Stimulated activated naive CD8-positive, alpha-beta T cell treated with anti-CD3 and anti-CD28 coated beads, Interleukin-15, amount 100 ng/mL, for 72 hours (primary cell): ENCODE measurements around the gene FCRLA.
"Not testable (repeated sequence)": the region's sequence is repeated elsewhere in the genome, so short reads cannot be mapped to it uniquely, and the experiment has no call there.

ENCODE experiments used
- ATAC-seq: fragments of 150-1000 bp; cut with Tn5 transposase; 2 replicates; pipeline ENCODE4 v1.10.0; 2021; ENCODE audit warnings: mild to moderate bottlenecking, moderate library complexity
- DNase-seq, 2 donors: peaks; one replicate each; pipeline ENCODE4 v3.0.0; 2021 to 2022
- H3K27ac Mint-ChIP-seq, 2 donors: one replicate each; pipeline ENCODE4 v1.8.0; 2022; ENCODE audit warnings: mild to moderate bottlenecking in 2 of 2, mixed read lengths in 2 of 2, moderate library complexity in 2 of 2
- H3K27me3 Mint-ChIP-seq: one replicate; pipeline ENCODE4 v1.8.0; 2022; ENCODE audit warnings: mixed read lengths
- H3K4me1 Mint-ChIP-seq: one replicate; pipeline ENCODE4 v1.8.0; 2022; ENCODE audit warnings: mild to moderate bottlenecking, mixed read lengths
- H3K4me3 Mint-ChIP-seq, 2 donors: one replicate each; pipeline ENCODE4 v1.8.0; 2022; ENCODE audit warnings: mild to moderate bottlenecking in 2 of 2, mixed read lengths in 2 of 2, moderate library complexity in 1 of 2
- H3K9me3 Mint-ChIP-seq, 2 donors: one replicate each; pipeline ENCODE4 v1.8.0; 2022; ENCODE audit warnings: mixed read lengths in 2 of 2

FCRLA gene

GRCh38 chr1:161688946-161689345, 18.1 kb upstream of the FCRLA start:
- H3K27me3 Mint-ChIP-seq = peaks cover 37% of the 10 kb centered on the region
- H3K4me1 Mint-ChIP-seq = no peaks in the 10 kb centered on the region
- no peak overlapping the region for H3K27ac Mint-ChIP-seq
- ATAC-seq (no peak), DNase-seq (no peak)
- no peaks in the 10 kb centered on the region for H3K9me3 Mint-ChIP-seq
- H3K4me3 Mint-ChIP-seq = no peak overlapping the region

GRCh38 chr1:161691846-161692245, 15.2 kb upstream of the FCRLA start:
- Mint-ChIP-seq H3K4me3 (no peak overlapping the region), H3K4me1 (no peaks in the 10 kb centered on the region), H3K27ac (no peak overlapping the region), H3K27me3 (peaks cover 53% of the 10 kb centered on the region), H3K9me3 (peaks cover 6 to 11% of the 10 kb centered on the region in 2 donors)
- DNase-seq = no peak
- no peak for ATAC-seq

- H3K4me3 Mint-ChIP-seq, H3K4me1 Mint-ChIP-seq: not testable (repeated sequence)
Observed at GRCh38 chr1:161693020-161693712, 13.9 kb upstream of the FCRLA start.

DNA sequence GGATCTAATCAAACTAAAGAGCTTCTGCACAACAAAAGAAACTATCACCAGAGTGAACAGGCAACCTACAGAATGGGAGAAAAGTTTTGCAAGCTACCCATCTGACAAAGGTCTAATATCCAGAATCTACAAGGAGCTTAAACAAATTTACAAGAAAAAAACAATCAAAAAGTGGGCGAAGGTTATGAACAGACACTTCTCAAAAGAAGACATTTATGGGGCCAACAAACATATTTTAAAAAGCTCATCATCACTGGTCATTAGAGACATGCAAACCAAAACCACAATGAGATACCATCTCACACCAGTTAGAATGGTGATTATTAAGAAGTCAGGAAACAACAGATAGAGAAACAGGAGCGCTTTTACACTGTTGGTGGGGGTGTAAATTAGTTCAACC, 8.7 kb upstream of the FCRLA start:
- Mint-ChIP-seq H3K9me3 (peaks cover 6 to 11% of the 10 kb centered on the region in 2 donors), H3K27me3 (peaks cover 43% of the 10 kb centered on the region)
- not testable (repeated sequence) for ATAC-seq, H3K27ac Mint-ChIP-seq, H3K4me3 Mint-ChIP-seq, DNase-seq, H3K4me1 Mint-ChIP-seq

More at GRCh38 chr1:161693020-161693712, 13.9 kb upstream of the FCRLA start:
- Mint-ChIP-seq H3K27me3 (peaks cover 57% of the 10 kb centered on the region), H3K9me3 (peaks cover 6 to 11% of the 10 kb centered on the region in 2 donors)
- ATAC-seq, DNase-seq, H3K27ac Mint-ChIP-seq: not testable (repeated sequence)

DNA sequence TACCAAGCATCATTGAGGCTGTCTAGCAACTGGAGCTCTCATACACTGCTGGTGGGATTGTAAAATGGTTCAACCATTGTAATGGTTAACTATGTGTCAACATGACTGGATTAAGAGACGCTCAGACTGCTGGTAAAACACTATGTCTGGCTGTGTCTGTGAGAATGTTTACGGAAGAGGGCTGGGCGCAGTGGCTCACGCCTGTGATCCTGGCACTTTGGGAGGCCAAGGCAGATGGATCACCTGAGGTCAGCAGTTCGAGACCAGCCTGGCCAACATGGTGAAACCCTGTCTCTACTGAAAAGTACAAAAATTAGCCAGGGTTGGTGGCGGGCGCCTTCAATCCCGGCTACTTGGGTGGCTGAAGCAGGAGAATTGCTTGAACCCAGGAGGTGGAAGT, 4.8 kb upstream of the FCRLA start:
- DNase-seq (no peak), ATAC-seq (no peak)
- H3K27ac Mint-ChIP-seq = no peak overlapping the region
- no peaks in the 10 kb centered on the region for H3K4me1 Mint-ChIP-seq
- H3K27me3 Mint-ChIP-seq = peaks cover 15% of the 10 kb centered on the region
- no peak overlapping the region for H3K4me3 Mint-ChIP-seq
- H3K9me3 Mint-ChIP-seq = no peaks in the 10 kb centered on the region

DNA sequence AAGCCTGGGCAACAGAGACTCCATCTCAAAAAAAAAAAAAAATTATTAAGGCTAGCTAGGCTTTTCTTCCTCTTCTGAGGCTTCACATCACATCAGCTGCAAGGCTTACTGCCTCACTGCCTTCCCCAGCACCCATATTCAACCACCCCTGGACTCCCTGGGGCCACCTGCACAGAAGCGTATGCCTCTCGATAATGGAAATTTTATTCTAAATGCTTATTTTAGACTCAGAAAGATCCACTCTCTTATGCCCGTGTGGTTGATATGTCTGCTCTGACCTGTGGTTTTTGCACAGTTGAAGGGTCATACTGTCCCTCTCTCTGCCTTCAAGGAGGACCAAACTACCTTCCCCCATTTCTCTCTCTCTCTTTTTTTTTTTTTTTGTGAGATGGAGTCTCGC, 1.5 kb upstream of the FCRLA start:
- Mint-ChIP-seq H3K27ac (no peak overlapping the region), H3K4me3 (no peak overlapping the region), H3K4me1 (no peaks in the 10 kb centered on the region), H3K9me3 (no peaks in the 10 kb centered on the region), H3K27me3 (peaks cover 15% of the 10 kb centered on the region)
- DNase-seq = no peak
- no peak for ATAC-seq

GRCh38 chr1:161706113-161706481, 932 bp upstream of the FCRLA start:
- H3K4me3 Mint-ChIP-seq = no peak overlapping the region
- no peak for ATAC-seq
- H3K9me3 Mint-ChIP-seq = no peaks in the 10 kb centered on the region

DNA sequence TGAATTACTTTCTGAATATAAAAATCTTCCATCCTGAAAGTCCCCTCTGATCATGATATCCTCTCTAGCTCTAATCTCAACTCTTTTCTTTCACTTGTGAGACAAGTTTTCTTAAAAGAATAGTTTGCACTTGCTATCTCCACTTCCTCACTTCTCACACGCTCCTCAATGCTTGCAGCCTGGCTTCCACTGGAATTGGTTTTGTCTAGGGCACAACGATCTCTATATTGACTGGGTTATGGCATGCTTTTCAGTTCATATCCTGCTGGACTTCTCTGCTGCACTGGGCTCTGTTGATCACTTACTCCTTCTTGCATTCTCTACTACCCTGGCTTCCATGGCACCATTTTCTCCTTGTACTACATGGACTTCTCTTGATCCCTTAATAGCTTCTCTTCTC, 474 bp downstream of the FCRLA start:
- no peak for DNase-seq
- peaks cover 18% of the 10 kb centered on the region for H3K27me3 Mint-ChIP-seq
- no peaks in the 10 kb centered on the region for H3K9me3 Mint-ChIP-seq
- no peak overlapping the region for H3K27ac Mint-ChIP-seq
- no peaks in the 10 kb centered on the region for H3K4me1 Mint-ChIP-seq
- ATAC-seq = no peak
- no peak overlapping the region for H3K4me3 Mint-ChIP-seq

More at GRCh38 chr1:161706113-161706481, 932 bp upstream of the FCRLA start:
- no peak for DNase-seq
- no peak overlapping the region for H3K27ac Mint-ChIP-seq
- H3K27me3 Mint-ChIP-seq = peaks cover 18% of the 10 kb centered on the region
- no peaks in the 10 kb centered on the region for H3K4me1 Mint-ChIP-seq

GRCh38 chr1:161709373-161709772, 2.3 kb downstream of the FCRLA start:
- no peak overlapping the region for H3K27ac Mint-ChIP-seq
- no peak overlapping the region for H3K4me3 Mint-ChIP-seq
- DNase-seq (no peak), ATAC-seq (no peak)
- H3K9me3 Mint-ChIP-seq = no peaks in the 10 kb centered on the region
- peaks cover 18% of the 10 kb centered on the region for H3K27me3 Mint-ChIP-seq
- no peaks in the 10 kb centered on the region for H3K4me1 Mint-ChIP-seq

- Mint-ChIP-seq H3K4me1 (no peaks in the 10 kb centered on the region), H3K9me3 (no peaks in the 10 kb centered on the region), H3K4me3 (no peak overlapping the region), H3K27ac (no peak overlapping the region), H3K27me3 (peaks cover 18% of the 10 kb centered on the region)
- ATAC-seq (no peak), DNase-seq (no peak)
Observed at GRCh38 chr1:161710560-161710959, 3.5 kb downstream of the FCRLA start.

- H3K27me3 Mint-ChIP-seq = peaks cover 23% of the 10 kb centered on the region
- H3K4me1 Mint-ChIP-seq = peaks cover 21% of the 10 kb centered on the region
- ATAC-seq = no peak
- H3K27ac Mint-ChIP-seq = peak overlapping the region in 1 of 2 donors; percentile 28
- no peak for DNase-seq
- H3K9me3 Mint-ChIP-seq = no peaks in the 10 kb centered on the region
- no peak overlapping the region for H3K4me3 Mint-ChIP-seq
Observed at GRCh38 chr1:161718559-161719324, 11.7 kb downstream of the FCRLA start.

GRCh38 chr1:161719325-161719611, 12.2 kb downstream of the FCRLA start:
- no peak overlapping the region for H3K4me3 Mint-ChIP-seq
- H3K27ac Mint-ChIP-seq = no peak overlapping the region
- DNase-seq = no peak
- peaks cover 27% of the 10 kb centered on the region for H3K27me3 Mint-ChIP-seq
- H3K4me1 Mint-ChIP-seq = peaks cover 21% of the 10 kb centered on the region
- ATAC-seq = no peak
- no peaks in the 10 kb centered on the region for H3K9me3 Mint-ChIP-seq

- no peak overlapping the region for H3K4me3 Mint-ChIP-seq
- H3K4me1 Mint-ChIP-seq = peaks cover 31% of the 10 kb centered on the region
- no peak overlapping the region for H3K27ac Mint-ChIP-seq
- no peak for ATAC-seq
- H3K27me3 Mint-ChIP-seq = peaks cover 37% of the 10 kb centered on the region
- no peaks in the 10 kb centered on the region for H3K9me3 Mint-ChIP-seq
- no peak for DNase-seq
Observed at GRCh38 chr1:161720422-161720821, 13.4 kb downstream of the FCRLA start.

GRCh38 chr1:161720956-161721737, 14.1 kb downstream of the FCRLA start, which contains the start of gene FCRLB:
TSS of gene FCRLB (plus strand) at chr1:161721544. CDS start at chr1:161722673, 1,129 bp downstream.
- DNase-seq (no peak), ATAC-seq (no peak)
- no peak within 1 kb of the TSS for H3K4me3 Mint-ChIP-seq
- H3K27me3 Mint-ChIP-seq = peaks cover 42% of the 10 kb centered on the region
- H3K4me1 Mint-ChIP-seq = peaks cover 38% of the 10 kb centered on the region
- H3K27ac Mint-ChIP-seq = no peak within 1 kb of the TSS
- H3K9me3 Mint-ChIP-seq = no peaks in the 10 kb centered on the region

- Mint-ChIP-seq H3K27ac (no peak overlapping the region), H3K9me3 (no peaks in the 10 kb centered on the region), H3K27me3 (peaks cover 42% of the 10 kb centered on the region), H3K4me1 (peaks cover 40% of the 10 kb centered on the region), H3K4me3 (no peak overlapping the region)
- DNase-seq = no peak
- no peak for ATAC-seq
Observed at GRCh38 chr1:161721738-161722343, 14.8 kb downstream of the FCRLA start.
